Cardiac muscle cell (in vitro differentiated cells and primary cell): ENCODE results near the gene RSPRY1. TPM values are rescaled to one million over a fixed set of nuclear protein-coding genes. Genes with fewer than 3 reads are reported as not detected.

Experiments
- DNase-seq, 2 donors: peaks; one replicate each; pipeline versions ENCODE4 v3.0.0 to v3.0.0-alpha.2; 2010 to 2017; ENCODE audit warnings: low read depth in 1 of 2, low spot score in 1 of 2
- H3K27ac ChIP-seq: fragments of 200-600 bp; sonication (generic); 2 replicates; pipeline ENCODE4 v1.5.1; 2016
- H3K27me3 ChIP-seq: fragments of 200-600 bp; sonication (generic); 2 replicates; pipeline ENCODE4 v1.6.0; 2016; ENCODE audit warnings: control low read depth
- H3K36me3 ChIP-seq: fragments of 200-600 bp; sonication (generic); 2 replicates; pipeline ENCODE4 v1.5.1; 2016; ENCODE audit warnings: control low read depth
- H3K4me1 ChIP-seq: fragments of 200-600 bp; sonication (generic); 2 replicates; pipeline ENCODE4 v1.8.1; 2017; ENCODE audit warnings: low read depth, mild to moderate bottlenecking, mixed run types
- H3K4me3 ChIP-seq: fragments of 200-600 bp; sonication (generic); 2 replicates; pipeline ENCODE4 v1.5.1; 2016; ENCODE audit warnings: mild to moderate bottlenecking
- H3K9me3 ChIP-seq: fragments of 200-600 bp; sonication (generic); 2 replicates; pipeline ENCODE4 v1.5.1; 2017; ENCODE audit warnings: low read depth, mild to moderate bottlenecking, control low read depth
- polyA plus RNA-seq: library from polyadenylated mRNA; unstranded; fragments of >200 nt; fragmentation: Nextera tagmentation; extraction: Ambion mirVana; gene quantifications from 2 replicates; pipeline ENCODE4 v1.2.1, GENCODE V29; 2016
- total RNA-seq: library from RNA; depleted of rRNA; stranded (reverse); fragments of >200 nt; gene quantifications from 2 replicates; pipeline ENCODE4 v1.2.3, GENCODE V29; 2016
- TF ChIP-seq, protein P1 (sequence below): IDR thresholded peaks from 2 replicates; pipeline ENCODE4 v1.5.1; 2012; ENCODE audit warnings: low read depth, mild to moderate bottlenecking, low read length

Gene RSPRY1
- total and polyA plus RNA-seq, 2 experiments from 2014 or later: 30.3 to 33.2 TPM

GRCh38 chr16:57255686-57256415 is 69.7 kb downstream of the RSPRY1 start:
- Histone ChIP-seq H3K4me3 (no peak overlapping the region), H3K27ac (peak overlapping the region; percentile 56), H3K9me3 (no peaks in the 10 kb centered on the region), H3K27me3 (no peaks in the 10 kb centered on the region), H3K4me1 (no peaks in the 10 kb centered on the region), H3K36me3 (peaks cover 27% of the 10 kb centered on the region)
- TF ChIP-seq, protein P1, sequence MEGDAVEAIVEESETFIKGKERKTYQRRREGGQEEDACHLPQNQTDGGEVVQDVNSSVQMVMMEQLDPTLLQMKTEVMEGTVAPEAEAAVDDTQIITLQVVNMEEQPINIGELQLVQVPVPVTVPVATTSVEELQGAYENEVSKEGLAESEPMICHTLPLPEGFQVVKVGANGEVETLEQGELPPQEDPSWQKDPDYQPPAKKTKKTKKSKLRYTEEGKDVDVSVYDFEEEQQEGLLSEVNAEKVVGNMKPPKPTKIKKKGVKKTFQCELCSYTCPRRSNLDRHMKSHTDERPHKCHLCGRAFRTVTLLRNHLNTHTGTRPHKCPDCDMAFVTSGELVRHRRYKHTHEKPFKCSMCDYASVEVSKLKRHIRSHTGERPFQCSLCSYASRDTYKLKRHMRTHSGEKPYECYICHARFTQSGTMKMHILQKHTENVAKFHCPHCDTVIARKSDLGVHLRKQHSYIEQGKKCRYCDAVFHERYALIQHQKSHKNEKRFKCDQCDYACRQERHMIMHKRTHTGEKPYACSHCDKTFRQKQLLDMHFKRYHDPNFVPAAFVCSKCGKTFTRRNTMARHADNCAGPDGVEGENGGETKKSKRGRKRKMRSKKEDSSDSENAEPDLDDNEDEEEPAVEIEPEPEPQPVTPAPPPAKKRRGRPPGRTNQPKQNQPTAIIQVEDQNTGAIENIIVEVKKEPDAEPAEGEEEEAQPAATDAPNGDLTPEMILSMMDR: no peak
- DNase-seq: no peak

DNA sequence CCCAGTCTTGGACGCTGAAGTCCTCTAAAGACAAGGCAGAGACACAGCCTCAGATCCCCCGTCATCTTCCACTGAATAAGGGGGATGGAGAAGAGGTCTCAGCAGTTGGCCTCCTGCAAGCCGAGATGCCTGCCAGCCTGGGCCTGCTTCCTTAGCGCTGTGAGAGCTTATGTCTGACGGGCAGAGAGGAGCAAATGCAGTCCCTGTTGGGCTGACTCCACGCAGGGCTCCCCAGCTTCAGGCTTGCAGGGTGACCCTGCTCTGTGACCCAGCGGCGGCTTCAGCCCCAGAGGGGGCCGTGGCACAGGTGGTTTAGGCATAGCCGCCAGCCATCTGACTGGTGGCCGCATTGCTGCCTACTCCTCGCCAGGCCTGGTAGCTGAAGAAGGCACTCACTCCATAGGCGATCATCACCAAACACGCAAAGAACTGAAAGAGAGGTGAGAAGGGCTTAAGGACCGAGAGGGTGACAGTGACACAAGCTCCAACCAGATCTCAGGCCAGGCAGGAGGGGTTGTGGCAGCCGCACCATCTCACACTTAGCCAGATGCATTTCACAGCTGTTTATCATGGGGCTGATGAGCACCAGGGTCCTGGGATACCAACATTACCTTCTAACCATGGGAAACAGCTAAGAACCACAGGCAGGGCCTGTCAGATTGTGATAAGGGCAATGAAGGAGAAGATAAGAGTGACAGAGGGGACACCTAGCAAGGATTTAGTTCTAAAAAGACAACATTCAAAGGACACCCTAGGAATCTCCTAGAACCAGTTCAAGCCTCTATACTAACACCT is 70.7 kb downstream of the RSPRY1 start:
- no peak for DNase-seq
- Histone ChIP-seq H3K4me1 (no peaks in the 10 kb centered on the region), H3K27me3 (no peaks in the 10 kb centered on the region), H3K27ac (peak overlapping the region; percentile 73), H3K36me3 (peaks cover 18% of the 10 kb centered on the region), H3K4me3 (no peak overlapping the region), H3K9me3 (no peaks in the 10 kb centered on the region)
- TF ChIP-seq, protein P1: no peak

- H3K4me1 ChIP-seq: no peaks in the 10 kb centered on the region
- no peaks in the 10 kb centered on the region for H3K9me3 ChIP-seq
Measured at GRCh38 chr16:57257455-57258070, 71.4 kb downstream of the RSPRY1 start.

DNA sequence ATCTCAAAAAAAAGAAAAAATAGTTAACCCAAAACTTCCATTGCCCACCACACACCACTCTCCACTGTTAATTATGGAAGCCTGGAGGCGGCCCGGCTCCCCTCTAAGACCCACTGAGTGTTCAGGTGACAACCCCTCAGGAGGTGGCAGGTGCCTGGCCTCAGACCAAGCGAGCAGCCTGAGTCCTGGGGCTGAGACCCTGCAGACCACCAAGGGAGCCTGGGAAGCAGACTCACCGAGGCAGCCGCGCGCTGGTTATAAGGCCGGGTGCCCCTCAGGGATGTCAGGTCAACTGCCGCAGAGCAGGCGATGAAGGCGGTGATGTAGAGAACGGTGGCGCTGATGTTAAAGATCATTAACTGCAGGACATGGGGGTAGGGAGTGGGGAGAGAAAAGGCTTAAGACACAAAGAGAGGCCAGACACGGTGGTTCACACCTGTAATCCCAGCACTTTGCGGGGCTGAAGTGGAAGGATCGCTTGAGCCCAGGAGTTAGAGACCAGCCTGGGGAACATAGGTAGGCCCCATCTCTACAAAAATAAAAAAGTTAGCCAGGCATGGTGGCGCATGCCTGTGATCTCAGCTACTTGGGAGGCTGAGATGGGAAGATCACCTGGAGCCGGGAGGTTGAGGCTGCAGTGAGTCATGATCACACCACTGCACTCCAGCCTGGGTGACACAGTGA is 72.2 kb downstream of the RSPRY1 start:
- H3K27ac ChIP-seq: no peak overlapping the region
- TF ChIP-seq, protein P1: no peak
- no peak for DNase-seq

More at GRCh38 chr16:57257455-57258070, 71.4 kb downstream of the RSPRY1 start:
- Histone ChIP-seq H3K36me3 (peaks cover 10% of the 10 kb centered on the region), H3K27ac (peak overlapping the region; percentile 39), H3K4me3 (no peak overlapping the region), H3K27me3 (no peaks in the 10 kb centered on the region)
- no peak for DNase-seq
- TF ChIP-seq, protein P1: no peak

DNA sequence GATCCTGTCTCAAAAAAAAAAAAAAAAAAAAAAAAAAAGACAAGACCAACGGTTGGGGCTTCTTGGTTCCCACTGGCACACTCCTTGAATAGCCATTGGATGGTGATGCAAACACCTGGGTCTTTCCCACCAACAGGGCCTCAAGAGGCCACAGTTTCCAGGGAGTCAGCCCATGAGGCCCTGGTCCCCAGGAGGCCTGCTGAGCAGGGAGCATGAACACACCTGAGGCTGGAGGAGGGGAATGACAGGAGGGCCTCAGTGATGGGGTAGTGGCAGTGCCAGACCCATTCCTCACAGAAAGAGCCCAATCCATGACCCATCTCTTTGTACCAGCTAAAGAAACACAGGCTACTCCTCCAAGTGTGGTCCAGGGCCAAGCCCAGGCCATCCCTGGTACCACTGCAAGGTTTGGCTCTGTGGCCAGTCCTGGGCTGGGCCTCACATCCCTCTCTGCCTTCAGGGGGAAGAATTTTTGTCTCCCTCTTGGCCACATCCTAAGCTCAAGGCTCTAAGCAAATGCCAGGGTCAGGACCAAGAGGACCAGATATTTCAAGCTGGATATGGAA is 72.9 kb downstream of the RSPRY1 start:
- Histone ChIP-seq H3K9me3 (no peaks in the 10 kb centered on the region), H3K27me3 (no peaks in the 10 kb centered on the region), H3K4me1 (no peaks in the 10 kb centered on the region), H3K27ac (no peak overlapping the region), H3K4me3 (no peak overlapping the region), H3K36me3 (peaks cover 3% of the 10 kb centered on the region)
- no peak for DNase-seq
- TF ChIP-seq, protein P1: no peak

More for the DNA sequence above, 72.2 kb downstream of the RSPRY1 start:
- Histone ChIP-seq H3K9me3 (no peaks in the 10 kb centered on the region), H3K27me3 (no peaks in the 10 kb centered on the region), H3K4me1 (no peaks in the 10 kb centered on the region), H3K4me3 (no peak overlapping the region), H3K36me3 (peaks cover 3% of the 10 kb centered on the region)
